ENCODE results near the gene GRIP1.

The GRIP1 gene

DNA sequence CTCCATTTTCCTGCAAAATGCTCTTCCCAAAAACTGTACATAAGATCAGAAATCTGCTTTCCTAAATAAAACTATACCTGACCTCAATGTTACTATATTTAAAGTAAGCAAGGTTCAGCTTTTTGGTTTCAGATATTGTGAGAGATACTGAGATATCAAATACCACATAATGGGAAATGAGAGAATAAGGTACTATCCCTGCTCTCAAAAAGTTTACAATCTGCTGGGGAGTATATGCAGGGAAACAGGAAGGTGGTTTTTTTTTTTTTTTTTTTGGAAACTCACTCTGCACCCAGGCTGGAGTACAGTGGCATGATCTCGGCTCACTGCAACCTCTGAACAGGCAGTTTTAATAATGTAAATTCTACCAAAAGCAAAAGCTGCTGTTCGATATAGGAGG, 327.6 kb downstream of the GRIP1 start:
- TF ChIP-seq EZH2 (IDR thresholded peaks at IDR 0.05; ENCODE audit: borderline replicate concordance, low read depth, low read length, severe bottlenecking) = no peak
- TF ChIP-seq, protein P1, sequence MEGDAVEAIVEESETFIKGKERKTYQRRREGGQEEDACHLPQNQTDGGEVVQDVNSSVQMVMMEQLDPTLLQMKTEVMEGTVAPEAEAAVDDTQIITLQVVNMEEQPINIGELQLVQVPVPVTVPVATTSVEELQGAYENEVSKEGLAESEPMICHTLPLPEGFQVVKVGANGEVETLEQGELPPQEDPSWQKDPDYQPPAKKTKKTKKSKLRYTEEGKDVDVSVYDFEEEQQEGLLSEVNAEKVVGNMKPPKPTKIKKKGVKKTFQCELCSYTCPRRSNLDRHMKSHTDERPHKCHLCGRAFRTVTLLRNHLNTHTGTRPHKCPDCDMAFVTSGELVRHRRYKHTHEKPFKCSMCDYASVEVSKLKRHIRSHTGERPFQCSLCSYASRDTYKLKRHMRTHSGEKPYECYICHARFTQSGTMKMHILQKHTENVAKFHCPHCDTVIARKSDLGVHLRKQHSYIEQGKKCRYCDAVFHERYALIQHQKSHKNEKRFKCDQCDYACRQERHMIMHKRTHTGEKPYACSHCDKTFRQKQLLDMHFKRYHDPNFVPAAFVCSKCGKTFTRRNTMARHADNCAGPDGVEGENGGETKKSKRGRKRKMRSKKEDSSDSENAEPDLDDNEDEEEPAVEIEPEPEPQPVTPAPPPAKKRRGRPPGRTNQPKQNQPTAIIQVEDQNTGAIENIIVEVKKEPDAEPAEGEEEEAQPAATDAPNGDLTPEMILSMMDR (IDR thresholded peaks at IDR 0.05; ENCODE audit: borderline replicate concordance, extremely low read depth, low read length, poor library complexity, severe bottlenecking) = no peak
- DNase-seq = no peak
- H3K36me3 ChIP-seq (ENCODE audit: insufficient read depth, low read length) = no peaks in the 10 kb centered on the region
- H3K27ac ChIP-seq (ENCODE audit: low read length) = no peak overlapping the region
- no peaks in the 10 kb centered on the region for H3K9me3 ChIP-seq (ENCODE audit: insufficient read depth, low read length, severe bottlenecking)
- ATAC-seq (ENCODE audit: insufficient read depth, low read depth) = no peak
- H3K27me3 ChIP-seq (ENCODE audit: insufficient read depth, low read length, poor library complexity) = no peaks in the 10 kb centered on the region
- no peak overlapping the region for H2AFZ ChIP-seq (ENCODE audit: low read depth, low read length)
- H3K4me3 ChIP-seq (ENCODE audit: low read depth in 1 of 2, low read length in 2 of 2) = no peak overlapping the region
- no peaks in the 10 kb centered on the region for H4K20me1 ChIP-seq (ENCODE audit: insufficient read depth, low read length)
- no peaks in the 10 kb centered on the region for H3K4me1 ChIP-seq (ENCODE audit: insufficient read depth, low read length)
- H3K9ac ChIP-seq (ENCODE audit: low read depth, low read length) = no peak overlapping the region
- H3K4me2 ChIP-seq (ENCODE audit: insufficient read depth, low read length) = no peak overlapping the region
- no peaks in the 10 kb centered on the region for H3K79me2 ChIP-seq (ENCODE audit: insufficient read depth, low read length)

DNA sequence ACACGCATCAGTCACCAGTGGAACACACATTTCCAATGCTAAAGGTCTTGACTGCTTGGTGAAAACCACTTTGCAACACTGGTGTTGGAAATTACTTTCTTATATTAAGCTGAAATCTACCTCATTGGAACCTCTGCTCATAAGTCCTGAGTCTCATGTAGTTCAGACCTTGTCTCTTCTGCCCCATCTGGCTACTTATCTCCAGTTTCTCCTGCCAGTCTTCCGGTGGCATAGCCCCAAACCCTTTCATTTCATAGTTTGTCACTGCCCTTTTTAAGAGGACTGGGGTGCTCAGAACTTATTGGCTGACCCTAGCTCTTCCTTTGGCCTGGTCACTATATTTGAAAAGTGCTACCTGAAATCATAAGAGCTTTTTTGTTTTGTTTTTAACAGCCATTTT, 332.9 kb downstream of the GRIP1 start:
- peaks cover 14% of the 10 kb centered on the region for H3K9me3 ChIP-seq (ENCODE audit: insufficient read depth, low read length, severe bottlenecking)
- no peak overlapping the region for H3K9ac ChIP-seq (ENCODE audit: low read depth, low read length)
- TF ChIP-seq, protein P1 (IDR thresholded peaks at IDR 0.05; ENCODE audit: borderline replicate concordance, extremely low read depth, low read length, poor library complexity, severe bottlenecking) = no peak
- no peak for TF ChIP-seq EZH2 (IDR thresholded peaks at IDR 0.05; ENCODE audit: borderline replicate concordance, low read depth, low read length, severe bottlenecking)
- H2AFZ ChIP-seq (ENCODE audit: low read depth, low read length) = no peak overlapping the region
- no peaks in the 10 kb centered on the region for H3K79me2 ChIP-seq (ENCODE audit: insufficient read depth, low read length)
- peaks cover 3% of the 10 kb centered on the region; the same call in 1 of the 2 replicates for H3K4me1 ChIP-seq (ENCODE audit: insufficient read depth, low read length)
- peaks cover 27% of the 10 kb centered on the region for H3K36me3 ChIP-seq (ENCODE audit: insufficient read depth, low read length)
- H3K27ac ChIP-seq (ENCODE audit: low read length) = no peak overlapping the region
- no peak overlapping the region for H3K4me2 ChIP-seq (ENCODE audit: insufficient read depth, low read length)
- no peak overlapping the region for H3K4me3 ChIP-seq (ENCODE audit: low read depth in 1 of 2, low read length in 2 of 2)
- H3K27me3 ChIP-seq (ENCODE audit: insufficient read depth, low read length, poor library complexity) = no peaks in the 10 kb centered on the region
- ATAC-seq (ENCODE audit: insufficient read depth, low read depth) = no peak
- DNase-seq = no peak
- no peaks in the 10 kb centered on the region for H4K20me1 ChIP-seq (ENCODE audit: insufficient read depth, low read length)

DNA sequence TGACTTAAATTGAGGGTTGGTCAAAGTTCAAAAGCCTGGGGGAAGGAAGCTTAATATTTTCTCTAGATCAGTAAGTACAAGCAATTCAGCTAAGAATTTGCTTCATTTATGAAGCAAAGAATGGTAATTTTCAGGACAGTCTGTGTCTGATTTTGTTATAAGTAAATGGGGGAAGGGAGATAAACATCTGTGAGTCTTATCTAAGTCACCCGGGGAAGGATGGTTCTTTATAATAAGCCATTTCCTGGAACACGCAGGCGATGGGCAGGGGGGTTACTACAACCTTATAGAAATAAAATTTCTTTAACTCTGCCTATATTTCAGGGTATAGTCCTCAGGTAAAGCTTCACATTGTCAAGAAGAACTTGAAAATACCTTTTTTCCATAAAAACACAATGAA, 333.7 kb downstream of the GRIP1 start:
- Histone ChIP-seq H3K4me2 (ENCODE audit: insufficient read depth, low read length) (no peak overlapping the region), H3K4me3 (ENCODE audit: low read depth in 1 of 2, low read length in 2 of 2) (no peak overlapping the region), H3K27me3 (ENCODE audit: insufficient read depth, low read length, poor library complexity) (no peaks in the 10 kb centered on the region), H2AFZ (ENCODE audit: low read depth, low read length) (no peak overlapping the region), H3K27ac (ENCODE audit: low read length) (no peak overlapping the region), H3K9ac (ENCODE audit: low read depth, low read length) (no peak overlapping the region), H3K4me1 (ENCODE audit: insufficient read depth, low read length) (peaks cover 3% of the 10 kb centered on the region; the same call in 1 of the 2 replicates), H3K79me2 (ENCODE audit: insufficient read depth, low read length) (no peaks in the 10 kb centered on the region), H3K9me3 (ENCODE audit: insufficient read depth, low read length, severe bottlenecking) (peaks cover 15% of the 10 kb centered on the region), H4K20me1 (ENCODE audit: insufficient read depth, low read length) (no peaks in the 10 kb centered on the region), H3K36me3 (ENCODE audit: insufficient read depth, low read length) (peaks cover 35% of the 10 kb centered on the region)
- DNase-seq = no peak
- no peak for TF ChIP-seq EZH2 (IDR thresholded peaks at IDR 0.05; ENCODE audit: borderline replicate concordance, low read depth, low read length, severe bottlenecking)
- TF ChIP-seq, protein P1 (IDR thresholded peaks at IDR 0.05; ENCODE audit: borderline replicate concordance, extremely low read depth, low read length, poor library complexity, severe bottlenecking) = no peak
- ATAC-seq (ENCODE audit: insufficient read depth, low read depth) = no peak

DNA sequence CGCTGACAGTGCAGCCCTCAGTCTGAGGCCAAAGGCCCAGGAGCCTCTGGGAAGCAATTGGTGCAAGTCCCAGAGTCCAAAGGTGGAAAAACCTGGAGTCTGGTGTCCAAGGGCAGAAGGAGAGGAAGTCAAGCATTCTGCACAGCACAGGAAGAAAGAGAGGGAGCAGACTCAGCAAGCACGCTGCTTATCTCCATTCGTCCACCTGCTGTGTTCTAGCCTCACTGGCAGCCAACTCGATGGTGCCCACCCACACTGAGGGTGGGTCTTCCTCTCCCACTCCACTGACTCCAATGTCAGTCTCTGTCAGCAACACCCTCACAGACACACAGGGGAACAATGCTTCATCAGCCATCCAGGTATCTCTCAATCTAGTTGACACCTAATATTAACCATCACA, 337.8 kb downstream of the GRIP1 start:
- Histone ChIP-seq H3K36me3 (ENCODE audit: insufficient read depth, low read length) (peaks cover 52% of the 10 kb centered on the region), H3K4me3 (ENCODE audit: low read depth in 1 of 2, low read length in 2 of 2) (no peak overlapping the region), H3K79me2 (ENCODE audit: insufficient read depth, low read length) (no peaks in the 10 kb centered on the region), H3K9me3 (ENCODE audit: insufficient read depth, low read length, severe bottlenecking) (peaks cover 15% of the 10 kb centered on the region), H2AFZ (ENCODE audit: low read depth, low read length) (no peak overlapping the region), H3K27me3 (ENCODE audit: insufficient read depth, low read length, poor library complexity) (no peaks in the 10 kb centered on the region), H3K9ac (ENCODE audit: low read depth, low read length) (no peak overlapping the region), H3K27ac (ENCODE audit: low read length) (no peak overlapping the region), H4K20me1 (ENCODE audit: insufficient read depth, low read length) (no peaks in the 10 kb centered on the region), H3K4me2 (ENCODE audit: insufficient read depth, low read length) (no peak overlapping the region), H3K4me1 (ENCODE audit: insufficient read depth, low read length) (peaks cover 3% of the 10 kb centered on the region; the same call in 1 of the 2 replicates)
- ATAC-seq (ENCODE audit: insufficient read depth, low read depth) (no peak), DNase-seq (no peak)
- TF ChIP-seq, protein P1 (IDR thresholded peaks at IDR 0.05; ENCODE audit: borderline replicate concordance, extremely low read depth, low read length, poor library complexity, severe bottlenecking) = no peak

Data from DND-41 (cell line).